Measurements from ENCODE around the gene HOXD9. TPM values are rescaled to one million over a fixed set of nuclear protein-coding genes. Genes with fewer than 3 reads are reported as not detected.
A peak's percentile ranks its signal among the peaks of the same experiment; 100 is the strongest.

HOXD9 gene
- total RNA-seq, 1 experiment from 2014 or later: not detected

DNA sequence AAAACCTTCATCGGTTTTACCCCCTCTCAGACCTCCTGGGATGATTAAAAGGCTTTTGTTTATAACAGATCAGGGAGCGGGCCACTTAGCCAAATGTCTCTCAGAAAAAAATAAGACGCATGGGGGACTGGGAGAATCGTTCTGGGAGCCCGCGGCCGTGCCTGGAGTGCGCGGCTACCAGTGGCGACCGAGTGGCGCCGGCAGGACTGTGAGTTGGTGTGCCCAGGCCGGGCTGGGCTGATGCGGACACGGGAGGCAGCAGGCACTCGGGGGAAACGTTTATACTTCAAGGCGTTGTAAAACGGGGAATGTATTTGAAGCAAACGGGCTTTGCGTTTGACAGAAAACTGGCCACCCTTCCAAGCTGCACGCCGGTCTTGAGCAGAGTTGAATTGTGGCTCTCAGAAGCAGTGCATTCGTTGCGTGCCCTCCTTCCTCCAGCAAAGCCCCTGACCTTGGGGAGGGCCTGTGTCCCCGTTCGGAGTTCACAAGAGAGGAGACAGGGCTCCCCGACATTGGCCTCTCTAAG lies 10.6 kb upstream of the HOXD9 start:
- no peak overlapping the region for H2BK12ac ChIP-seq (ENCODE audit: insufficient read length, low read depth, low read length)
- no peak overlapping the region for H4K91ac ChIP-seq (ENCODE audit: insufficient read length, low read depth, low read length)
- no peak overlapping the region for H3K27ac ChIP-seq (ENCODE audit: insufficient read length, low read depth, low read length)
- no peak overlapping the region for H2BK120ac ChIP-seq (ENCODE audit: low read depth, low read length, poor library complexity, severe bottlenecking)
- no peak overlapping the region for H2AK5ac ChIP-seq (ENCODE audit: insufficient read length, low read length)
- no peak overlapping the region for H2AFZ ChIP-seq (ENCODE audit: low read length)
- H2BK15ac ChIP-seq (ENCODE audit: low read depth, low read length): no peak overlapping the region
- no peaks in the 10 kb centered on the region for H3K79me1 ChIP-seq (ENCODE audit: insufficient read depth, low read depth, low read length, poor library complexity, severe bottlenecking)
- H3K4me2 ChIP-seq (ENCODE audit: insufficient read depth, insufficient read length, low read length): no peak overlapping the region
- H3K4ac ChIP-seq (ENCODE audit: low read depth, low read length): no peak overlapping the region
- no peaks in the 10 kb centered on the region for H3K79me2 ChIP-seq (ENCODE audit: insufficient read depth, low read length)
- H3K9me3 ChIP-seq (ENCODE audit: control insufficient read depth, low read depth, low read length): no peaks in the 10 kb centered on the region
- WGBS (ENCODE audit: extremely low coverage, insufficient read length, low lambda C conversion rate): no CpG with 5 or more reads among the region's 29 CpGs
- H4K8ac ChIP-seq (replicated peaks; ENCODE audit: insufficient read length, low read depth, low read length): no peak overlapping the region
- H3K4me1 ChIP-seq (ENCODE audit: insufficient read depth, low read length): no peaks in the 10 kb centered on the region
- H3K36me3 Mint-ChIP-seq (ENCODE audit: insufficient read depth in 1 of 3, low read depth in 3 of 3): peaks cover 0 to 2% (median 0%) of the 10 kb centered on the region in 3 experiments; a peak in 2 of 7 replicates
- H3K14ac ChIP-seq (ENCODE audit: insufficient read depth, low read length): no peak overlapping the region
- H3K23ac ChIP-seq (ENCODE audit: insufficient read length, low read depth, low read length): no peak overlapping the region
- H3T11ph ChIP-seq (ENCODE audit: low read length): no peak overlapping the region
- no peak overlapping the region for H3K4me3 Mint-ChIP-seq
- H3K27me3 ChIP-seq (ENCODE audit: insufficient read depth, low read length): peaks cover 95% of the 10 kb centered on the region
- H3K27me3 Mint-ChIP-seq (ENCODE audit: low read depth): peaks cover 96% of the 10 kb centered on the region
- H4K5ac ChIP-seq (ENCODE audit: insufficient read length, low read depth, low read length): no peak overlapping the region
- peak; percentile 31 for DNase-seq
- H3K9ac ChIP-seq (ENCODE audit: extremely low read depth, insufficient read length, low read length): no peak overlapping the region
- TF ChIP-seq, protein P1, sequence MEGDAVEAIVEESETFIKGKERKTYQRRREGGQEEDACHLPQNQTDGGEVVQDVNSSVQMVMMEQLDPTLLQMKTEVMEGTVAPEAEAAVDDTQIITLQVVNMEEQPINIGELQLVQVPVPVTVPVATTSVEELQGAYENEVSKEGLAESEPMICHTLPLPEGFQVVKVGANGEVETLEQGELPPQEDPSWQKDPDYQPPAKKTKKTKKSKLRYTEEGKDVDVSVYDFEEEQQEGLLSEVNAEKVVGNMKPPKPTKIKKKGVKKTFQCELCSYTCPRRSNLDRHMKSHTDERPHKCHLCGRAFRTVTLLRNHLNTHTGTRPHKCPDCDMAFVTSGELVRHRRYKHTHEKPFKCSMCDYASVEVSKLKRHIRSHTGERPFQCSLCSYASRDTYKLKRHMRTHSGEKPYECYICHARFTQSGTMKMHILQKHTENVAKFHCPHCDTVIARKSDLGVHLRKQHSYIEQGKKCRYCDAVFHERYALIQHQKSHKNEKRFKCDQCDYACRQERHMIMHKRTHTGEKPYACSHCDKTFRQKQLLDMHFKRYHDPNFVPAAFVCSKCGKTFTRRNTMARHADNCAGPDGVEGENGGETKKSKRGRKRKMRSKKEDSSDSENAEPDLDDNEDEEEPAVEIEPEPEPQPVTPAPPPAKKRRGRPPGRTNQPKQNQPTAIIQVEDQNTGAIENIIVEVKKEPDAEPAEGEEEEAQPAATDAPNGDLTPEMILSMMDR (conservative IDR thresholded peaks at IDR 0.05): no peak
- H2BK5ac ChIP-seq (ENCODE audit: insufficient read length, low read length): no peak overlapping the region
- H3K23me2 ChIP-seq (ENCODE audit: insufficient read length, low read depth, low read length, poor library complexity, severe bottlenecking): no peaks in the 10 kb centered on the region
- H4K20me1 ChIP-seq (ENCODE audit: control insufficient read depth, insufficient read depth, insufficient read length): no peaks in the 10 kb centered on the region
- no peak overlapping the region for H3K27ac Mint-ChIP-seq
- no peak overlapping the region for H3K56ac ChIP-seq (ENCODE audit: insufficient read length, low read depth, low read length)
- H2BK20ac ChIP-seq (ENCODE audit: low read depth, low read length, poor library complexity, severe bottlenecking): no peak overlapping the region
- H3K4me1 Mint-ChIP-seq: peaks cover 3 to 24% of the 10 kb centered on the region in 2 experiments; a peak in 3 of 4 replicates
- no peak overlapping the region for H3K18ac ChIP-seq (ENCODE audit: insufficient read length, low read depth, low read length)
- H3K9me3 Mint-ChIP-seq: peaks cover 6 to 17% of the 10 kb centered on the region in 2 experiments

All from H9 (cell line).